ENCODE data around the gene SYK.

Gene SYK

GRCh38 chr9:90836411-90837080 lies 34.9 kb downstream of the SYK start:
- H3K79me2 ChIP-seq (ENCODE audit: insufficient read depth, low read length) = no peaks in the 10 kb centered on the region
- H3K4me1 ChIP-seq (ENCODE audit: insufficient read depth, low read length) = no peaks in the 10 kb centered on the region
- H3K36me3 ChIP-seq (ENCODE audit: insufficient read depth, low read length) = no peaks in the 10 kb centered on the region
- no peaks in the 10 kb centered on the region for H4K20me1 ChIP-seq (ENCODE audit: insufficient read depth, low read length)
- no peak overlapping the region for H2AFZ ChIP-seq (ENCODE audit: low read depth, low read length)
- no peak overlapping the region for H3K9ac ChIP-seq (ENCODE audit: low read depth, low read length)
- no peaks in the 10 kb centered on the region for H3K9me3 ChIP-seq (ENCODE audit: insufficient read depth, low read length, severe bottlenecking)
- DNase-seq (no peak), ATAC-seq (ENCODE audit: insufficient read depth, low read depth) (no peak)
- H3K4me3 ChIP-seq (ENCODE audit: low read depth in 1 of 2, low read length in 2 of 2) = no peak overlapping the region
- no peaks in the 10 kb centered on the region for H3K27me3 ChIP-seq (ENCODE audit: insufficient read depth, low read length, poor library complexity)
- no peak for TF ChIP-seq EZH2 (IDR thresholded peaks at IDR 0.05; ENCODE audit: borderline replicate concordance, low read depth, low read length, severe bottlenecking)
- TF ChIP-seq, protein P1, sequence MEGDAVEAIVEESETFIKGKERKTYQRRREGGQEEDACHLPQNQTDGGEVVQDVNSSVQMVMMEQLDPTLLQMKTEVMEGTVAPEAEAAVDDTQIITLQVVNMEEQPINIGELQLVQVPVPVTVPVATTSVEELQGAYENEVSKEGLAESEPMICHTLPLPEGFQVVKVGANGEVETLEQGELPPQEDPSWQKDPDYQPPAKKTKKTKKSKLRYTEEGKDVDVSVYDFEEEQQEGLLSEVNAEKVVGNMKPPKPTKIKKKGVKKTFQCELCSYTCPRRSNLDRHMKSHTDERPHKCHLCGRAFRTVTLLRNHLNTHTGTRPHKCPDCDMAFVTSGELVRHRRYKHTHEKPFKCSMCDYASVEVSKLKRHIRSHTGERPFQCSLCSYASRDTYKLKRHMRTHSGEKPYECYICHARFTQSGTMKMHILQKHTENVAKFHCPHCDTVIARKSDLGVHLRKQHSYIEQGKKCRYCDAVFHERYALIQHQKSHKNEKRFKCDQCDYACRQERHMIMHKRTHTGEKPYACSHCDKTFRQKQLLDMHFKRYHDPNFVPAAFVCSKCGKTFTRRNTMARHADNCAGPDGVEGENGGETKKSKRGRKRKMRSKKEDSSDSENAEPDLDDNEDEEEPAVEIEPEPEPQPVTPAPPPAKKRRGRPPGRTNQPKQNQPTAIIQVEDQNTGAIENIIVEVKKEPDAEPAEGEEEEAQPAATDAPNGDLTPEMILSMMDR (IDR thresholded peaks at IDR 0.05; ENCODE audit: borderline replicate concordance, extremely low read depth, low read length, poor library complexity, severe bottlenecking) = no peak
- no peak overlapping the region for H3K4me2 ChIP-seq (ENCODE audit: insufficient read depth, low read length)
- no peak overlapping the region for H3K27ac ChIP-seq (ENCODE audit: low read length)

DNA sequence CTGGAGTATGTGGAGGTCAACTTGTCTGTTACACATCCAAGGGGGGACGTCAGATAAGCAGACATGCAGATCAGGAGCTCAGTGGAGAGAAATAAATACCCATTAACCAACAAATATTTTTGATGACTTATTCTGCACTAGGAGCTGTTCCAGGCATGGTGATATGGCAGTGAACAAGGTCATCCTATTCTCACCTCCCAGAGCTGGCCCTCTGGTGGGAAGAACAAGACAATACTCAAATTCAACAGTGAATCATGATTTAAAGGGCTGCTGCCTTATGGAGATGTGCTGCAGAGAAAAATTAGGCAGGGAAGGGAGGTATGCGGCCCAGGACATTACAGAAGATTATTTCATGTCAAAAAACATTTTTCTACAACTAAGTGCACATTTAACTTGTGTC lies 36.5 kb downstream of the SYK start:
- no peak overlapping the region for H3K4me3 ChIP-seq (ENCODE audit: low read depth in 1 of 2, low read length in 2 of 2)
- H3K4me2 ChIP-seq (ENCODE audit: insufficient read depth, low read length) = no peak overlapping the region
- no peak overlapping the region for H2AFZ ChIP-seq (ENCODE audit: low read depth, low read length)
- no peak overlapping the region for H3K27ac ChIP-seq (ENCODE audit: low read length)
- no peaks in the 10 kb centered on the region for H3K36me3 ChIP-seq (ENCODE audit: insufficient read depth, low read length)
- H4K20me1 ChIP-seq (ENCODE audit: insufficient read depth, low read length) = no peaks in the 10 kb centered on the region
- H3K27me3 ChIP-seq (ENCODE audit: insufficient read depth, low read length, poor library complexity) = no peaks in the 10 kb centered on the region
- H3K79me2 ChIP-seq (ENCODE audit: insufficient read depth, low read length) = no peaks in the 10 kb centered on the region
- no peak overlapping the region for H3K9ac ChIP-seq (ENCODE audit: low read depth, low read length)
- H3K9me3 ChIP-seq (ENCODE audit: insufficient read depth, low read length, severe bottlenecking) = no peaks in the 10 kb centered on the region
- DNase-seq = no peak
- no peak for ATAC-seq (ENCODE audit: insufficient read depth, low read depth)
- H3K4me1 ChIP-seq (ENCODE audit: insufficient read depth, low read length) = no peaks in the 10 kb centered on the region
- TF ChIP-seq, protein P1 (IDR thresholded peaks at IDR 0.05; ENCODE audit: borderline replicate concordance, extremely low read depth, low read length, poor library complexity, severe bottlenecking) = no peak
- TF ChIP-seq EZH2 (IDR thresholded peaks at IDR 0.05; ENCODE audit: borderline replicate concordance, low read depth, low read length, severe bottlenecking) = no peak

DNA sequence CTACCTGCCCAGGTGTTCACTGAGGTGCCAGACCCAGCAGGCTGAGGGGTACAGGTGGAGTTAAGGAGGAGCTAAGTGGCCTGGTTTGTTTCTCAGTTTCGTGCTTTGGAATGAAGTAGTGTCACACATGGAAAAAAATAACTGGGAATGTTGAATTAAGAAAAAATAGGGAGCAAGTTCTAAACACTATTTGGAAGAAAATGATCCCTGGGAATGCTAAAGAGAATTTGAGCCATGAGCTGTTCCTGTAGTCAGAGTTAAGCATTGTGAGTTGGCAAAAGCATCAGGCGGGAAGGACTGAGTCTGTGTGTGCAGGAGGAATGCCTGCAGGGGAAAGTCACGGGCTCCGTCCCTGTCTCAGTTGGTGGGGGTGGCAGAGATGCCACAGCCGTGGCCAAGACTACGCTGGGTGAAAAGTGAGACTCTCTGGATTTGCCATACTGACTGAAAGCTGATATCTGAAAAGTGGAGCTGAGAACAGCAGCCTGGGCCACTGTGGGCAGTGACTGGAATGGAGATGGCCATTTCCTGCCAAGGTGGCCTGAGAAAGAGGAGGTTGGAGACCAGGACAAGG lies 37.0 kb downstream of the SYK start:
- Histone ChIP-seq H3K36me3 (ENCODE audit: insufficient read depth, low read length) (no peaks in the 10 kb centered on the region), H3K9me3 (ENCODE audit: insufficient read depth, low read length, severe bottlenecking) (no peaks in the 10 kb centered on the region), H3K79me2 (ENCODE audit: insufficient read depth, low read length) (no peaks in the 10 kb centered on the region), H3K9ac (ENCODE audit: low read depth, low read length) (no peak overlapping the region), H4K20me1 (ENCODE audit: insufficient read depth, low read length) (no peaks in the 10 kb centered on the region), H2AFZ (ENCODE audit: low read depth, low read length) (no peak overlapping the region), H3K4me1 (ENCODE audit: insufficient read depth, low read length) (no peaks in the 10 kb centered on the region), H3K4me2 (ENCODE audit: insufficient read depth, low read length) (no peak overlapping the region), H3K4me3 (ENCODE audit: low read depth in 1 of 2, low read length in 2 of 2) (no peak overlapping the region), H3K27ac (ENCODE audit: low read length) (no peak overlapping the region), H3K27me3 (ENCODE audit: insufficient read depth, low read length, poor library complexity) (no peaks in the 10 kb centered on the region)
- no peak for TF ChIP-seq EZH2 (IDR thresholded peaks at IDR 0.05; ENCODE audit: borderline replicate concordance, low read depth, low read length, severe bottlenecking)
- TF ChIP-seq, protein P1 (IDR thresholded peaks at IDR 0.05; ENCODE audit: borderline replicate concordance, extremely low read depth, low read length, poor library complexity, severe bottlenecking) = no peak
- ATAC-seq (ENCODE audit: insufficient read depth, low read depth) (no peak), DNase-seq (no peak)

Measured in DND-41 (cell line).